Measurements from ENCODE around the gene COL8A1.

COL8A1 gene

GRCh38 chr3:99637368-99638111 is 854 bp upstream of the COL8A1 start:
- FAIRE-seq (no peak), DNase-seq (ENCODE audit: insufficient read length, low spot score) (no peak)

- FAIRE-seq (no peak), DNase-seq (ENCODE audit: insufficient read length, low spot score) (no peak)
Observed at GRCh38 chr3:99639579-99639978, 1.2 kb downstream of the COL8A1 start.

- FAIRE-seq = no peak
- no peak for DNase-seq (ENCODE audit: insufficient read length, low spot score)
Observed at GRCh38 chr3:99640214-99640851, 1.9 kb downstream of the COL8A1 start.

GRCh38 chr3:99641480-99641879 is 3.1 kb downstream of the COL8A1 start:
- no peak for FAIRE-seq
- no peak for DNase-seq (ENCODE audit: insufficient read length, low spot score)

- DNase-seq (ENCODE audit: insufficient read length, low spot score) (no peak), FAIRE-seq (no peak)
Observed at GRCh38 chr3:99641982-99642381, 3.6 kb downstream of the COL8A1 start.

GRCh38 chr3:99644017-99644416 is 5.6 kb downstream of the COL8A1 start:
- no peak for FAIRE-seq
- DNase-seq (ENCODE audit: insufficient read length, low spot score) = no peak

- peak; percentile 57 for FAIRE-seq
- no peak for DNase-seq (ENCODE audit: insufficient read length, low spot score)
Observed at GRCh38 chr3:99644746-99645145, 6.4 kb downstream of the COL8A1 start.

- DNase-seq (ENCODE audit: insufficient read length, low spot score) (no peak), FAIRE-seq (peak; percentile 8)
Observed at GRCh38 chr3:99645277-99646106, 7.1 kb downstream of the COL8A1 start.

GRCh38 chr3:99646107-99646435 is 7.7 kb downstream of the COL8A1 start:
- DNase-seq (ENCODE audit: insufficient read length, low spot score) (no peak), FAIRE-seq (no peak)

- no peak for DNase-seq (ENCODE audit: insufficient read length, low spot score)
- FAIRE-seq = no peak
Observed at GRCh38 chr3:99647081-99647480, 8.7 kb downstream of the COL8A1 start.

GRCh38 chr3:99648101-99648500 is 9.7 kb downstream of the COL8A1 start:
- no peak for DNase-seq (ENCODE audit: insufficient read length, low spot score)
- peak; percentile 78 for FAIRE-seq

GRCh38 chr3:99648516-99648915 is 10.1 kb downstream of the COL8A1 start:
- FAIRE-seq (no peak), DNase-seq (ENCODE audit: insufficient read length, low spot score) (no peak)

GRCh38 chr3:99651531-99651930 is 13.1 kb downstream of the COL8A1 start:
- no peak for FAIRE-seq
- no peak for DNase-seq (ENCODE audit: insufficient read length, low spot score)

GRCh38 chr3:99656624-99657023 is 18.2 kb downstream of the COL8A1 start:
- FAIRE-seq (no peak), DNase-seq (ENCODE audit: insufficient read length, low spot score) (no peak)

- no peak for FAIRE-seq
- DNase-seq (ENCODE audit: insufficient read length, low spot score) = no peak
Observed at GRCh38 chr3:99658274-99658673, 19.9 kb downstream of the COL8A1 start.

GRCh38 chr3:99659032-99659431 is 20.6 kb downstream of the COL8A1 start:
- FAIRE-seq = no peak
- no peak for DNase-seq (ENCODE audit: insufficient read length, low spot score)

- FAIRE-seq (no peak), DNase-seq (ENCODE audit: insufficient read length, low spot score) (no peak)
Observed at GRCh38 chr3:99659951-99660350, 21.6 kb downstream of the COL8A1 start.

GRCh38 chr3:99662838-99663570 is 24.6 kb downstream of the COL8A1 start:
- FAIRE-seq = no peak

GRCh38 chr3:99663977-99664376 is 25.6 kb downstream of the COL8A1 start:
- DNase-seq (ENCODE audit: insufficient read length, low spot score) (no peak), FAIRE-seq (no peak)

More at GRCh38 chr3:99662838-99663570, 24.6 kb downstream of the COL8A1 start:
- no peak for DNase-seq (ENCODE audit: insufficient read length, low spot score)

- FAIRE-seq (no peak), DNase-seq (ENCODE audit: insufficient read length, low spot score) (no peak)
Observed at GRCh38 chr3:99665017-99665416, 26.6 kb downstream of the COL8A1 start.

GRCh38 chr3:99666201-99666600 is 27.8 kb downstream of the COL8A1 start:
- FAIRE-seq (no peak), DNase-seq (ENCODE audit: insufficient read length, low spot score) (no peak)

All from GM19239 (cell line).